HepG2 (cell line): ENCODE measurements around the gene CYP27B1. TPM values are rescaled to one million over a fixed set of nuclear protein-coding genes. Genes with fewer than 3 reads are reported as not detected.
A peak's percentile ranks its signal among the peaks of the same experiment; 100 is the strongest.

Source experiments
- ADNP ChIP-seq: sonication (generic); formaldehyde crosslinking; IDR thresholded peaks from 2 replicates; pipeline ENCODE4 v1.4.0; 2020; ENCODE audit warnings: missing genetic modification reagents
- AHR ChIP-seq: IDR thresholded peaks from 2 replicates; pipeline ENCODE4 v1.6.1; 2018; ENCODE audit warnings: missing genetic modification reagents, missing compliant biosample characterization
- BHLHE40 ChIP-seq: IDR thresholded peaks from 2 replicates; pipeline ENCODE4 v1.6.1; 2011; ENCODE audit warnings: low read length, improper control_type of control experiment
- CENPT ChIP-seq: sonication (generic); formaldehyde crosslinking; IDR thresholded peaks from 2 replicates; pipeline ENCODE4 v1.8.0; 2022; ENCODE audit warnings: low read depth, mild to moderate bottlenecking, moderate library complexity, missing genetic modification reagents
- FOXA3 ChIP-seq: IDR thresholded peaks from 2 replicates; pipeline ENCODE4 v1.6.1; 2016; ENCODE audit warnings: missing genetic modification reagents, missing compliant biosample characterization
- FOXO1 ChIP-seq: sonication (generic); formaldehyde crosslinking; IDR thresholded peaks from 2 replicates; pipeline ENCODE4 v1.4.0; 2020; ENCODE audit warnings: missing genetic modification reagents
- KDM6A ChIP-seq: IDR thresholded peaks from 2 replicates; pipeline ENCODE4 v1.6.1; 2016; ENCODE audit warnings: low read depth
- MBNL3 ChIP-seq: fragments of 250-450 bp; sonication (Bioruptor Pico); conservative IDR thresholded peaks from 2 replicates; pipeline ENCODE4 v1.8.0; 2022; ENCODE audit warnings: mild to moderate bottlenecking, inconsistent platforms
- MTF1 ChIP-seq: sonication (generic); formaldehyde crosslinking; IDR thresholded peaks from 2 replicates; pipeline ENCODE4 v1.5.0; 2020; ENCODE audit warnings: missing genetic modification reagents
- MYC ChIP-seq: sonication (generic); formaldehyde crosslinking; IDR thresholded peaks from 2 replicates; pipeline ENCODE4 v1.9.0; 2021; ENCODE audit warnings: missing genetic modification reagents, borderline replicate concordance
- NAIF1 ChIP-seq: sonication (generic); formaldehyde crosslinking; IDR thresholded peaks from 2 replicates; pipeline ENCODE4 v1.5.0; 2020; ENCODE audit warnings: mild to moderate bottlenecking, missing genetic modification reagents, borderline replicate concordance
- POGZ ChIP-seq: sonication (generic); formaldehyde crosslinking; IDR thresholded peaks from 2 replicates; pipeline ENCODE4 v1.4.0; 2020; ENCODE audit warnings: mild to moderate bottlenecking, missing genetic modification reagents
- RXRA ChIP-seq: sonication (generic); formaldehyde crosslinking; IDR thresholded peaks from 2 replicates; pipeline ENCODE4 v1.5.1; 2020; ENCODE audit warnings: missing genetic modification reagents
- SP140L ChIP-seq: sonication (generic); formaldehyde crosslinking; IDR thresholded peaks from 2 replicates; pipeline ENCODE4 v1.4.0; 2020; ENCODE audit warnings: missing genetic modification reagents, borderline replicate concordance
- SP4 ChIP-seq: sonication (generic); formaldehyde crosslinking; IDR thresholded peaks from 2 replicates; pipeline ENCODE4 v1.8.1; 2023; ENCODE audit warnings: mild to moderate bottlenecking, missing genetic modification reagents
- TAF1 ChIP-seq: sonication (generic); formaldehyde crosslinking; IDR thresholded peaks from 2 replicates; pipeline ENCODE4 v1.4.0; 2020; ENCODE audit warnings: missing genetic modification reagents
- THAP11 ChIP-seq: IDR thresholded peaks from 2 replicates; pipeline ENCODE4 v1.6.1; 2016; ENCODE audit warnings: missing biosample characterization, missing genetic modification reagents
- ZBTB7A ChIP-seq: sonication (generic); formaldehyde crosslinking; IDR thresholded peaks from 2 replicates; pipeline ENCODE4 v1.8.0; 2022; ENCODE audit warnings: mild to moderate bottlenecking, missing genetic modification reagents
- ZNF205 ChIP-seq: IDR thresholded peaks from 2 replicates; pipeline ENCODE4 v1.6.1; 2018; ENCODE audit warnings: missing biosample characterization, missing genetic modification reagents
- ZNF335 ChIP-seq: sonication (generic); formaldehyde crosslinking; IDR thresholded peaks from 2 replicates; pipeline ENCODE4 v1.4.0; 2020; ENCODE audit warnings: missing genetic modification reagents
- ZNF549 ChIP-seq: sonication (generic); formaldehyde crosslinking; IDR thresholded peaks from 2 replicates; pipeline ENCODE4 v1.5.0; 2020; ENCODE audit warnings: missing genetic modification reagents
- ZNF552 ChIP-seq: sonication (generic); formaldehyde crosslinking; IDR thresholded peaks from 2 replicates; pipeline ENCODE4 v1.9.0; 2022; ENCODE audit warnings: missing genetic modification reagents, mild to moderate bottlenecking, borderline replicate concordance
- polyA plus RNA-seq, 8 experiments: library from polyadenylated mRNA; depleted of rRNA in 3 of 8; stranded (reverse) in 7 of 8; unstranded in 1 of 8; fragments of >200 nt; fragmentation: Illumina TruSeq in 4 of 8; extraction: Trizol in 4 of 8; gene quantifications; 2 replicates each; pipeline versions ENCODE4 v1.2.1 to v1.2.3, GENCODE V29; 2011 to 2016; ENCODE audit warnings: low read depth in 4 of 8, missing spikeins in 1 of 8, mixed read lengths in 1 of 8; ENCODE audit not compliant: insufficient read depth in 1 of 8
- total RNA-seq, 5 experiments: library from RNA; depleted of rRNA; stranded (reverse); fragments of >200 nt; fragmentation: Illumina TruSeq; extraction: Trizol; gene quantifications; 2 replicates each; pipeline ENCODE4 v1.2.3, GENCODE V29; 2016; ENCODE audit warnings: low read depth in 1 of 5
- TF ChIP-seq, protein P1 (sequence below): IDR thresholded peaks from 2 replicates; pipeline ENCODE4 v1.6.1; 2018; ENCODE audit warnings: missing genetic modification reagents, mild to moderate bottlenecking, missing compliant biosample characterization
- TF ChIP-seq, protein P2 (sequence below): sonication (generic); formaldehyde crosslinking; IDR thresholded peaks from 2 replicates; pipeline ENCODE4 v1.5.0; 2020; ENCODE audit warnings: missing genetic modification reagents
- TF ChIP-seq, protein P3 (sequence below): sonication (generic); formaldehyde crosslinking; IDR thresholded peaks from 2 replicates; pipeline ENCODE4 v1.8.0; 2022; ENCODE audit warnings: missing genetic modification reagents, mild to moderate bottlenecking, inconsistent platforms, borderline replicate concordance
- TF ChIP-seq, protein P4 (sequence below): sonication (generic); formaldehyde crosslinking; IDR thresholded peaks from 2 replicates; pipeline ENCODE4 v1.5.1; 2020; ENCODE audit warnings: mild to moderate bottlenecking, missing genetic modification reagents, borderline replicate concordance
- TF ChIP-seq, protein P5 (sequence below): sonication (generic); formaldehyde crosslinking; IDR thresholded peaks from 2 replicates; pipeline ENCODE4 v1.4.0; 2020; ENCODE audit warnings: mild to moderate bottlenecking, missing genetic modification reagents

Gene CYP27B1
- total and polyA plus RNA-seq, 2 of the 13 experiments (the other 11 are each of a cell fraction or from before 2014, with no cell fraction given), result 2.3 to 3.0 TPM

DNA sequence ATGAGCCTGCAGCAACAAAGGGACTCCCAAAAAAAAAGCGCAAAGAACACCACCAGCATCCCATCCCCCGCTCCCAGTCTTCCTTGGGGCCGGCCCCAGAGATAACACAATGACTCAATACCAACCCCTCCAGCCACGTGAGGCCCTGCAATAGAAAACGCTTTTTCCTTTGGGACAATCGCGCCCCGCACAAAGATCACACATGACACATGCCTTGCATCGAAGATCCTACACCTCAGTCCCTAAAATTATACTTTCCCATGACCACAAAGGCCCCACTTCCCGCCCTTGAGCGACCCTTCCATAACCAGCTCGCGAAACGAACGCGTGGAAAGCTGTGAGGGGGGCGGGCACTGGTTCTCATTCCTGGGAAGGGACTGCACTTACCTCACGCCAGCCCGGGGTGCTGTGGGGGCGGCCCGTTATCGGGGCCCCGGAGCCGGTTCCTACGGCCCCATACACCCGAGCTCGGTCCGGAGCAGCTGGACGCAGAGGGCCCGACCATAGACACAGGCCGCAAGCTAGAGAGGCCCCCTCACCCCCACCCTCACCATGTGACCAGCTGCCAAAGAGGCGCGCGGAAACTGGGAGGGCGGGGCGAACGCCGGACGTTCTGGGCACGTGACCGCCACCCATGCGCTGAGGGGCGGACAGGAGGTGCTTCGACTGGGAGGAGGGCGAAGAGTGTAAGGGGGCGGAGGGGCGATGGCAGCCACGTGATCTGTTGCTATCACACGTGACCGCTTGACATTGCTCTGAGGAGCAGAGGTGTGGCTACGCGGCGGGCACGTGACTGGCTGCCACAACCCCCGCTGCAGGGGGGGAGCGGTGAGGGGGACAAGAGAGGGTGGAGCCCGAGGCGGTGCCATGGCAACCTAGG is 14.8 kb downstream of the CYP27B1 start, which contains the start of gene CDK4 (continued):
- no peak for TF ChIP-seq CENPT
- peak; percentile 83 for TF ChIP-seq RXRA (CRISPR knock-in tag)
- TF ChIP-seq, protein P1, sequence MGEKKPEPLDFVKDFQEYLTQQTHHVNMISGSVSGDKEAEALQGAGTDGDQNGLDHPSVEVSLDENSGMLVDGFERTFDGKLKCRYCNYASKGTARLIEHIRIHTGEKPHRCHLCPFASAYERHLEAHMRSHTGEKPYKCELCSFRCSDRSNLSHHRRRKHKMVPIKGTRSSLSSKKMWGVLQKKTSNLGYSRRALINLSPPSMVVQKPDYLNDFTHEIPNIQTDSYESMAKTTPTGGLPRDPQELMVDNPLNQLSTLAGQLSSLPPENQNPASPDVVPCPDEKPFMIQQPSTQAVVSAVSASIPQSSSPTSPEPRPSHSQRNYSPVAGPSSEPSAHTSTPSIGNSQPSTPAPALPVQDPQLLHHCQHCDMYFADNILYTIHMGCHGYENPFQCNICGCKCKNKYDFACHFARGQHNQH (CRISPR knock-in tag), result peak; percentile 95
- TF ChIP-seq, protein P2, sequence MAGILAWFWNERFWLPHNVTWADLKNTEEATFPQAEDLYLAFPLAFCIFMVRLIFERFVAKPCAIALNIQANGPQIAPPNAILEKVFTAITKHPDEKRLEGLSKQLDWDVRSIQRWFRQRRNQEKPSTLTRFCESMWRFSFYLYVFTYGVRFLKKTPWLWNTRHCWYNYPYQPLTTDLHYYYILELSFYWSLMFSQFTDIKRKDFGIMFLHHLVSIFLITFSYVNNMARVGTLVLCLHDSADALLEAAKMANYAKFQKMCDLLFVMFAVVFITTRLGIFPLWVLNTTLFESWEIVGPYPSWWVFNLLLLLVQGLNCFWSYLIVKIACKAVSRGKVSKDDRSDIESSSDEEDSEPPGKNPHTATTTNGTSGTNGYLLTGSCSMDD (CRISPR knock-in tag), result 0 out of 2 replicates have a peak, but pooled peaks have one; percentile 58
- TF ChIP-seq AHR (CRISPR knock-in tag), result no peak
- TF ChIP-seq POGZ, result peak; percentile 73; the same call in 1 of the 2 replicates
- no peak for TF ChIP-seq MTF1 (CRISPR knock-in tag)
- 0 out of 2 replicates have a peak, but pooled peaks have one; percentile 49 for TF ChIP-seq ZNF205
- TF ChIP-seq MBNL3, result no peak
- TF ChIP-seq BHLHE40, result peak; percentile 100
- TF ChIP-seq SP140L, result no peak
- peak; percentile 65 for TF ChIP-seq FOXO1 (CRISPR knock-in tag)
- TF ChIP-seq, protein P3, sequence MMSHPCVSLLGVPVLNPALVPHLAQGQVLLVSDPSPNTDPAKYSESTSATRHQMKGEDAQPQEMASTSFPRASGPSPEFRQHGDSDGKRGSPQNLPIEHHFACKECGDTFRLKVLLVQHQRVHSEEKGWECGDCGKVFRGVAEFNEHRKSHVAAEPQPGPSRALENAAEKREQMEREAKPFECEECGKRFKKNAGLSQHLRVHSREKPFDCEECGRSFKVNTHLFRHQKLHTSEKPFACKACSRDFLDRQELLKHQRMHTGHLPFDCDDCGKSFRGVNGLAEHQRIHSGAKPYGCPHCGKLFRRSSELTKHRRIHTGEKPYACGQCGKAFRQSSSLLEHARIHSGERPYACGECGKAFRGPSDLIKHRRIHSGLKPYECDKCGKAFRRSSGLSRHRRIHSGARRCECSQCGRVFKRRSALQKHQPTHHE, result peak; percentile 11; the same call in 1 of the 2 replicates
- TF ChIP-seq, protein P4, sequence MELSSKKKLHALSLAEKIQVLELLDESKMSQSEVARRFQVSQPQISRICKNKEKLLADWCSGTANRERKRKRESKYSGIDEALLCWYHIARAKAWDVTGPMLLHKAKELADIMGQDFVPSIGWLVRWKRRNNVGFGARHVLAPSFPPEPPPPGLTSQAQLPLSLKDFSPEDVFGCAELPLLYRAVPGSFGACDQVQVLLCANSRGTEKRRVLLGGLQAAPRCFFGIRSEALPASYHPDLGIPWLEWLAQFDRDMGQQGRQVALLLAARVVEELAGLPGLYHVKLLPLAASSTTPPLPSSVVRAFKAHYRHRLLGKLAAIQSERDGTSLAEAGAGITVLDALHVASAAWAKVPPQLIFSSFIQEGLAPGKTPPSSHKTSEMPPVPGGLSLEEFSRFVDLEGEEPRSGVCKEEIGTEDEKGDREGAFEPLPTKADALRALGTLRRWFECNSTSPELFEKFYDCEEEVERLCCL, result no peak
- no peak for TF ChIP-seq ZNF549 (CRISPR knock-in tag)
- TF ChIP-seq ZNF335, result 0 out of 2 replicates have a peak, but pooled peaks have one; percentile 49
- peak; percentile 94 for TF ChIP-seq SP4 (CRISPR knock-in tag)
- peak; percentile 69; the same call in 1 of the 2 replicates for TF ChIP-seq ZBTB7A (CRISPR knock-in tag)
- TF ChIP-seq MYC (CRISPR knock-in tag), result peak; percentile 98
- TF ChIP-seq THAP11 (CRISPR knock-in tag), result peak; percentile 92
- peak; percentile 75; the same call in 1 of the 2 replicates for TF ChIP-seq TAF1 (CRISPR knock-in tag)
- peak; percentile 89 for TF ChIP-seq ZNF552 (CRISPR knock-in tag)
- peak; percentile 67; the same call in 1 of the 2 replicates for TF ChIP-seq FOXA3 (CRISPR knock-in tag)
- TF ChIP-seq, protein P5, sequence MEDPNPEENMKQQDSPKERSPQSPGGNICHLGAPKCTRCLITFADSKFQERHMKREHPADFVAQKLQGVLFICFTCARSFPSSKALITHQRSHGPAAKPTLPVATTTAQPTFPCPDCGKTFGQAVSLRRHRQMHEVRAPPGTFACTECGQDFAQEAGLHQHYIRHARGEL (CRISPR knock-in tag), result no peak
- TF ChIP-seq NAIF1 (CRISPR knock-in tag), result no peak
- no peak for TF ChIP-seq ADNP (CRISPR knock-in tag)
- no peak for TF ChIP-seq KDM6A (CRISPR knock-in tag)
